Measurements from ENCODE around the gene LAMA2.

Gene LAMA2

DNA sequence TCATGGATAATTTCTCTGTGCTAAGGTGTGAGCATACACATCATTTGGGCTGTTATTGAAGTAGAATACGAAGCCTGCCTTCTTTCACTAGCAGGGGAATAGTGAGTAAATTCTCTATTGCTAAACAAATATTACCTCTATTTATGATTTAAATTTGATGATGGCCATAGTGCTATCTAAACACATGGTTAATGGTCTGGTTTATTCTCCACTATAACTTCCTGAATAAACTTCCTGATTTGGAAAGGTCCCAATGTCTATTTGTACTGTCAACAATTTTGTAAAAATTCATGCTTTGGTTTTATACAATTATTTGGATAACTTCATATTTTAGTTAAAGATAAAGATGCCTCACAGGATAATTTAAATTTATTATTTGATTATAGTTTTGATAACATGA, 426.2 kb downstream of the LAMA2 start:
- DNase-seq (ENCODE audit: low read depth): no peak

DNA sequence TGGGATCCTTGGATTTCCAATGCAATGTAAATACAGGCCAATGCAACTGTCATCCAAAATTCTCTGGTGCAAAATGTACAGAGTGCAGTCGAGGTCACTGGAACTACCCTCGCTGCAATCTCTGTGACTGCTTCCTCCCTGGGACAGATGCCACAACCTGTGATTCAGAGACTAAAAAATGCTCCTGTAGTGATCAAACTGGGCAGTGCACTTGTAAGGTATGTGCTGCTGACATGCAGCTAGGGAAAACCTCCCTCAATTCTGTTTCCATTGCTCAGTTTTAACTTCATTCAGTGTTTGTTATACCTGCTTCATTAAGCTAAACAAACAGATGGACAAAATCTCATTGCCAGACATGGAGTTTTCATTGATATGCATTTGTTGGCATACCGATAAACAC, 429.9 kb downstream of the LAMA2 start:
- no peak for DNase-seq (ENCODE audit: low read depth)

DNA sequence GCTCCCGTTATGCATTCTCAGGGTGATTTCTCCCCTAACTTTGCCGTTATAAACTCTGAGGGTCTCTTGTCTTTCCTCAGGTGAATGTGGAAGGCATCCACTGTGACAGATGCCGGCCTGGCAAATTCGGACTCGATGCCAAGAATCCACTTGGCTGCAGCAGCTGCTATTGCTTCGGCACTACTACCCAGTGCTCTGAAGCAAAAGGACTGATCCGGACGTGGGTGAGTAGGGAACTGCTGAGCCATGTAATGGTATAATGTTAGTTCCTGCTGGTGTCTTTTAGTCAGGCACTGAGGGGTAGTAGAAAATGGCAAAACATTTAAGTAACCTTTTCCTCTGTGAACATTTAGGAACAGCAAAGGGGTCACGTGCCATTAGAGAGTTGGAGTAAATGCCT, 431.6 kb downstream of the LAMA2 start:
- no peak for DNase-seq (ENCODE audit: low read depth)

DNA sequence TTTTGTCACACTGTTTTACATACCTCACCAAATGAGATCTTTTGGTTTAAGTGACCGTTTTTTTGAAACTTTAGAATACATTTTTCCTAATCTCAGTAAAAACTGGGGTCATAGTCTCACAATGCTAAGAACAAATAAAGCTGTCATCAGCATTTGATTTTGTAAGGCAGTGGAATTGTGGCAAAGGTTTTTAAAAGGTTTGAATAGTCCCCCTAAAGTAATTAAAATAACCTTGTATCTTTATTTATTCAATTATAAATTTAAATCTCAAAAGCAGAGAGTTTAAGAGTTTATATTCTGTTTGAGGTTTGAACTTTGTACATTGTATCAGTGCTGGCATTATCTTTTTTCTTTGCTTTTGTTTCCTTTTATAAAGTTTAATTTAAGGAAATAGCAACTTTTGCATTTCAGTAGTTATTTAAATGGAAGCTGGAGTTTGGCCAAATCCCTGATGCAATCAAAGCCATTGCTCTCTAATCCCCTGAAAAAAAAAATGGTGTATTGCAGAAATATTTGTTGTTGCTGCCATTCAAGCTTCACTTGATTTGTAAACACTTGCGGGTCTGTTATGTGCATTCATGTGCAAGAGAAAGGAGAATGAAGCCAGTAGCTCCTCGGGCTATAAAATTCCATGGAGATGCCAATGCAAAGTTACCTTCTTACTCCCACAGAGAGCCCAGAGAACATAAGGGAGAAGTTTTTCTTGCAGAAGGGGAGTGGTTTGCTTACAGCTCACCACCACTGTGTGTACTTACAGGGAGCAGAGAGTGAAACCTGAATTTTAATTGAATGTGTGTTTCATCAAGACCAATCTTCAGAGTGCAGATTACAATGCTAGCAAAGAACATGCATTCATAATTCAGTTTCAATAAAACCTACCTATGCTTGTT, 435.2 kb downstream of the LAMA2 start:
- DNase-seq (ENCODE audit: low read depth): no peak

DNA sequence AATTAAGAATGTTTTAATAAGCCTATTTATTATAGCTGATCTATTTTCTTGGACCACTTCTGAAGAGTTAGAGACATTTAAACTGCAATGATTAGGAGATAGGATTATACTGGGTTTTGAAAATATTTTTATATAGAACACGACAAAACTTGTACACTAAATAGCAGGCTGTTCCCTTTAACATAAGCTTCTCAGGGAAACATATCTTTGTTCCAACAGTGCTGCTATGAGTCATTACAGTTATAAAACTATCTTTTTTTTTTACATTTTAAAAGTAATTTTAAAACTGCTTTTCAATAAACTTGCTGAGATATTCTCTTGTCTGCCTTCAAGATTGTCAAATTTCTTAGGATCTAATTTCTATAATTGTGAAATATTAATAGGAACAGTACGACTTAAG, 438.0 kb downstream of the LAMA2 start:
- no peak for DNase-seq (ENCODE audit: low read depth)

DNA sequence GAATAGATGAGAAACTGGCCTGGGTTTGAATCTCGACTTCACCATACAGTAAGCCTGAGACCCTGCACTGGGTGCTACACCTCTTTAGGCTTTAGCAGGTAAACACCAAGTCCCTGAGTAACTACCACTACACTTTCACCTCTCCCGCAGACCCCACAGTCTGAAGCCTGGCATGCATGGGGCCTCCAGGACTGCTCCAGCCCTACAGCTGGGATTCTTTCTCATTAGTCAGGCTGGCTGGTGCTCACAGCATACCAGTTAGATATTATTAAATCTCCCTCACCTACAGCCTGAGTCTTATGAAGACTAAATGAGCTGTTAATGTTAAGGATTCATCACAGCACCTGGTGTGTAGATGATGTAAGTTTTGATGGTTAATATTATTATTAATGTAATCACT, 438.4 kb downstream of the LAMA2 start:
- no peak for DNase-seq (ENCODE audit: low read depth)

DNA sequence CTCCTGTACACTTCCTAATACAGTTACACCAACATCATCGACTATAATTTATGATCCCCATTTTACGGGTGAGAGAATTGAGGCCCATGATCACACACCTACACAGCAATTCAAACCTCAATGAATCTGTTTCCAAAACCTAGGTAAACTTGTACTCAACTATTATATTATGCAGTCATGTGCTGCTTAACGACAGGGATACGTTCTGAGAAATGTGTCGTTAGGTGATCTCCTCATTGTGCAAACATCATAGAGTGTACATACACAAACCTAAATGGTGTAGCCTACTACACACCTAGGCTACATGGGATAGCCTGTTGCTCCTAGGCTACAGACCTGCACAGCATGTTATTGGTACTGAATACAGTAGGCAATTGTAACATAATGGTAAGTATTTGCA, 441.4 kb downstream of the LAMA2 start:
- no peak for DNase-seq (ENCODE audit: low read depth)

DNA sequence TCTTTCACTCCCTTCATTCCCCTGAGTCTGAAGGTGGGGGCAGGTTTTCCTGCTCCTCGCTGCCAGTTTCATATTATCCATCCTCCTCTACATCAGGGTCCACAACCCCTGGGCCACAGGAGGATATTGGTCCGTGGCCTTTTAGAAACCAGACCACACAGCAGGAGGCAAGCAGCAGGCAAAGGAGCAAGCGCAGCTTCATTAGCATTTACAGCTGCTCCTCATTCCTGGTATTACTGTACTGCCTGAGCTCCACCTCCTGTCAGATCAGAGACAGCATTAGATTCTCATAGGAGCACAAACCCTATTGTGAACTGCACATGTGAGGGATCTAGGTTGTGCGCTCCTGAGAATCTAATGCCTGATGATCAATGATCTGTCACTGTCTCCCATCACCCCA, 446.7 kb downstream of the LAMA2 start:
- DNase-seq (ENCODE audit: low read depth): no peak

DNA sequence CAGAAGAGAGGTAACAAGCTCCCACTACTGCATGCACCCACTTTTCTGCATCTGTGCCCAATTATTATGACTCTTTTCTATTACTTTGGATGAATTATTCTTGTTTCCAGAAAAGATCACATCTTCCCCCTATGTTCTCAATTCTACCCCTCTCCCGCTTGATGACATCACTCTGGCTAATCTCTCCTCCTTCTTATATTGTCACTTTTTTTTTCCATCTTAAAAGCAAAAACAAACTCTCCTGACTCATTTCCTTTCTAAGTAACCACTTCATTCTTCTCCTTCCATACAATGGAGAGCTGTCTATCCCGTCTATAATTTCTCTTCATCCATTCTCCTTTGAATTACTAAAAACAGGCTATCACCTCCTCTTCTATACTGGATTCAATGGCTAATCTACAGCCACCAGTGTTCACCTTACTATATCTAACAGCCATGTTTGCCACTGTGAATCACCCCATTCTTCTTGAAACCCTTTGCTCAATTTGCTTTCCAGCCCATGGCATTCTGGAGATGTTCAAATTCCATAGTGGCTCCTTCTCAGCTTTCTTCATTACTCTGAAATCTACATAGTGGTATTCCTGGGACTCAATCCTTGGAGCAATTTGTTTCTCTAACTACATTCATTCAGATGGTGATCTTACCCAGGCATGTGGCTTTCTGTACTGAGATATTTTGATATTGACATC, 448.7 kb downstream of the LAMA2 start:
- DNase-seq (ENCODE audit: low read depth): no peak

DNA sequence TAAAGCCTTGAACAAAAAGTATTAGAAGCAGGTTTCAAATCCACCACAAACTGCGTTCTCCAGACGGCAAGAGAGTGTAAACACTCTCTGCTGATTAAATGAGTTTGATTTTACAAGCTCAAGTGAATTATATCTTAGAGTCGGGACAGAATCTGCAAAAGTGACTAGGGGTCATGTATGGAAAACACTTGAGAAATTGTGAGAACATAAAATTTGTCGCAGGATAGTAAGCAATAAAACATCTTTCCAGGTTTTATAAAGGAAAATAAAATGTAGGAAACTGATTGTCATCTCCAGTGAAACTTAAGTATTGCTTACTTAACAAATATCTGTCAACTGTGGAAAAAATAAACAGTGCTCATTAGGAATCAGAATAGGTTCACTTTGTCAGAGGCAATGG, 452.9 kb downstream of the LAMA2 start:
- DNase-seq (ENCODE audit: low read depth): no peak

DNA sequence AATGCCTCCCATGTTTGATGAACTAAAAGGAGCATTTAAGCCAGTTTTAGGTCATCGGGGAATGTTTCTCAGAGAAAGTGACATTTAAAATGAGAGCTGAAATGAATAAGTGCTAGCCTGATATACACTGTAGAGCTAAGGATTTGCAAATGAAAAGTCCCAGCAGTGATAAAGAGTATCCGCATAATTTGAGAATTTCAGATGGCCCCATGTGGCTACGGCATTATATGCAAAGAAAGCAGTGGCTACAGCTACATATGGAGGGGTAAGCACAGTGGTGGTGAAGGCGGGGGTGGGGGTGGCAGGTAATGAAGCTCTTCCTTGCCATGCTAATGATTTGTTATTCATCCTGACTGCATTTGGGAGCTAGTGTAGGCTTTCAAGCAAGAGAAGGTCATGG, 455.7 kb downstream of the LAMA2 start:
- no peak for DNase-seq (ENCODE audit: low read depth)

DNA sequence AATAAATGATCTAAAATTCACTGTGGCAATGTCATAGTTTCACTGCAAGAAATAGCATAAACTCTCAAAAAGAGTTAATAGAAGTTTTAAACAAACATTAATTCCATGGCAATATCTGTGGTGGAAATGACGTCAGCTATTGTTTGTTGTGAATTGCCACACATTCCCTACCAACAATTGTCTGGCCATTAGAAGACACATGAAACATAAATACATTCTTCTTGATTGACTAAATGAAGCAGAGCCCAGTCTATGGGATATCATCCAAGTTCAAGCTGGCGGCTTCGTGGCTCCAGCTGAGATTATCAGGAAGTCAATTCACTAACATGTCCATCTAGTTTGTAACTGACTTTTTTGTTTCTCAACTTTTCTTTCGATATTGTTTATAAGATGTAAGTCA, 458.0 kb downstream of the LAMA2 start:
- DNase-seq (ENCODE audit: low read depth): no peak

DNA sequence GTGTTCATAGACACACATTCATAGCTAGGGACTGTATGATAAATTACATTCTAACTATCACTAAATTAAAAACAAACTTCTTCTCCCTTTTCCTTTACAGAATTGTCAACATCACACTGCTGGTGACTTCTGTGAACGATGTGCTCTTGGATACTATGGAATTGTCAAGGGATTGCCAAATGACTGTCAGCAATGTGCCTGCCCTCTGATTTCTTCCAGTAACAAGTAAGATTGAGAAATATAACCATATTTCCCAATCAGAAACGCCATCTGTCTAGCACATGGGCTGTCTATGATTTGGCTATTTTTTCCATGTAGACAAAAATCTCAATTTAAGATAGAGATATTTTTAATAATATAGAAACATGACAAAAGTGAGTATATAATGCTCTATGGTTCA, 459.3 kb downstream of the LAMA2 start:
- no peak for DNase-seq (ENCODE audit: low read depth)

DNA sequence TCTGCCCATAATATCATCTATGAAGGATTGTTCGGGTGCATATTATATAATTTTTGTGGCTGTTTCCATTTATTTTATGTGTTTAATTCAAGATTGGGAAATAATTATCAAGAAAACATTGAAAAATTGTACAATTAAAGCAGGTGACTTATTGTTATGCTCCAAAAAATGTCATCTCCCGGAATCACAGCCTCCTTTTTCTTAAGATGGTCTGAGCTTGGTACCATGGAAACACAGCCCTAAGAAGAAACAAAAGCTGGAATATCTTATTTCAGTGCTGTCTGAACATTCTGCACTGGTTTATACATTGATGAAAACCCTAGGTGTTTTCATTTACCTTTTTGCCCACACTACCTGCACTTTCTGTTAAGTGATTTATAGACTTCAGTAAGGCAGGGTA, 459.9 kb downstream of the LAMA2 start:
- DNase-seq (ENCODE audit: low read depth): no peak

DNA sequence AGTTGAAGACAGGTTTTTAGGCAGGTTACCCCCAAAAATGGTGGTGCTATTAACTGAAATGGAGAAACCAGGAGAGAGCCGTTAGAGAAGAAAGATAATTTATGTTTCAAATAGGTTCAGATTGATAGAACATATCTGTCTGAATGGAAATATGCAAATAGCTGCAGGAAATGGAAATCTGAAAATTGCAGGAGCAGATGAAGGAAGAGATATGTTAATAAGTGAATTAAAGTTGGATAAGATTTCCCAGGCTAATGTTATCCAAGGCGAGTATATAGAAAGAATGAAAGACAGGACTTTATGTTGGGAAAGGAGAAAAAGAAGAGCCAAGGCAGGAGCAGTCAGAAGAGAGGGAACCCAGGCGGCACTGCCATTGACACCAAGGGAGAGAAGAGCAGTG, 461.4 kb downstream of the LAMA2 start:
- no peak for DNase-seq (ENCODE audit: low read depth)

DNA sequence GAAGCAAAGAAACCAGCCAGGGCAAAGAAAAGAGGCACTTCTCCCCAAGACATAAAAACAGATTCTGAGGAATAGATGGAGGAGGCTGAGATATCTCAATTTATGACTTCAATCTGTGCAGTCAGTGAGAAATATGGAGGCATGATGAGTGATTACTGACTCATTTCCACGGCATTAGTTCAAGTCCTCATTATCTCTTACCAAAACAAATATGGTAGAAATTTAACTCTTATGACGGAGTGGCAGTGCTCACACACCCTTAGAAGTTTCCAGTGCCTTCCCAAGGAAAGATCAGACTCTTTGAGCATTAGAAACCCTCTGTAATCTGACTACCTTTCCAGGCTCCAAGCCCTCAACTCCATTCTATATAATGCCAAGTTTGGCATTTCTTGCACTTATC, 463.0 kb downstream of the LAMA2 start:
- no peak for DNase-seq (ENCODE audit: low read depth)

DNA sequence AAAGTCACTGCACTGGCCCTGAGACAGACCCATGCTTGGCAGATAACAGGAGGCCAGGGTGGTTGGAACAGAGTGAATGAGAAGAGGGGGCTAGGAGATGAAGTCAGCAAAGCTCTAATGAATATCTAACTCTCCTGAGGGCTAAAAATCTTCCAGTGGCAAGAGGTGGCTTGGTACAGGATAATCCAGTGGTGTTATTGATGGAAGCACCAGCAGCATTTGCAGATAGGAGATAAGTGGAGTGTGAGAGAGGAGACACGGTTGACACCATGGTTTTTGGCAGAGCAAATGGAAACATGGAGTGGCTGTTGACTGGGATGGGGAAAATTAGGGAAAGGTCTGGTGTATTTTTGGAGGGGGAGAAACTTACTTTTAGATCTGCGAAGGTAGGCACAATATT, 464.0 kb downstream of the LAMA2 start:
- no peak for DNase-seq (ENCODE audit: low read depth)

DNA sequence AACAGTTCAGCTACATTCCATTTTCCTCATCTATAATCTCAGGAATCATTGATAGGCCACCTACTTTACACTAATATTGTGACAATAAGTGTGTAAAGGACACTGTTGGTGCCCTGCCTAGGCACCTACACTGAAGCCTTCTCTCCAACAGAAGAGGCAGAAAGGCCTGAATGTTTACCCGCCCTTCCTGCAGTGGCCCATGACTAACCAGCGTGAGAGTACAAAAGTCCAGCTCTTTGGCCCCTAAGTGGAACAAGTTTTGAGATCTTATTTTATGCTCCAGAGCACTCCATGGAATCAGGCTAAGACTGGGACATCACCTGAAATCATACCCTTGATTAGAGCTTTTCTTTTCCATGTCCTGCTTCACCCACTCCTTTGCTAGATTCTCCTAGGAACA, 467.3 kb downstream of the LAMA2 start:
- DNase-seq (ENCODE audit: low read depth): no peak

DNA sequence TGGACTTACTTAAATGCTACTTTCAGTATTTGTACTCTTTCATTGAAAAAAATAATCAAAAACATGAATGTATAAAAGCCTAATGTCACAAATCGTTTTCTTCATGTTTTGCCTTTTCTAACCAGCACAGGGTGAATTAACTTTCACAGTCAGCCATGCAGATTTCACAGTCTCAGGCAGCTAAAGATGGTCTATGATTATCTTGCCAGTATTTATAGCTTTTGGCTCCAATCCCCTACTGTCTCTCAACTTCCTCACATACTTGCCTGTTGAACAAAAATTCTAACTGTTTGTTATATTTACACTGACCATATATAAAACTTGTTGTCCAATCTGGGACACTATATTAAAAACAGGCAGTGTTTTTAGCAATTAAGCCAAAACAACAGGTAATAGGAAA, 468.9 kb downstream of the LAMA2 start:
- no peak for DNase-seq (ENCODE audit: low read depth)

DNA sequence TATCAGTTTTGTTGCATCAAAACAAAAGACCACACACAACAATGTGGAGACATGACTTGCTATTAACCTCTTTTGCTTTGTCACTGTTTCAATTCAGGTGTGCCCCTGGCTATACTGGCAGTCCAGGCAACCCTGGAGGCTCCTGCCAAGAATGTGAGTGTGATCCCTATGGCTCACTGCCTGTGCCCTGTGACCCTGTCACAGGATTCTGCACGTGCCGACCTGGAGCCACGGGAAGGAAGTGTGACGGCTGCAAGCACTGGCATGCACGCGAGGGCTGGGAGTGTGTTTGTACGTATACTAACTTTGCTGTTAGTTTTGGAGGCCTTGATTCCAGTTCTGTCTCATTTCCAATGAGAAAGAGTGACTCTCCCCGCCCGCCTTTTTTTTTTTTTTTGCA, 470.1 kb downstream of the LAMA2 start:
- no peak for DNase-seq (ENCODE audit: low read depth)

DNA sequence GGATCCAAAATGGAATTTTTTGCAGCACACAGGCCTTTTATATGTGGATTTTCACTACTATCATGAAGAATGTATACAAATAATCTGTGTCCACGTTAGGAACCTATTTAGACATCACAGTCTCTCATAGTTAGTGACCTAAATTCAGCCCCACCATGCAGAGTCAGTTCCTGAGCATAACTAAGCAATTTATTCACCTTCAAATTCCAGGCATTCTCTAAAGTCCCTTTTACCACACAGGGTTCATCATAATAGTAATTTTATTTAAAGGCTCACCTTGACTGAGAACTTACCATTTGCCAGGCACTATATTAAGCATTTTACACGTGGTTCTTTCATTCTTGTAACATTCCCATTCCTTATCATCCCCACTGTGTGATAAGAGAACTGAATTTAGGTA, 473.2 kb downstream of the LAMA2 start:
- DNase-seq (ENCODE audit: low read depth): no peak

DNA sequence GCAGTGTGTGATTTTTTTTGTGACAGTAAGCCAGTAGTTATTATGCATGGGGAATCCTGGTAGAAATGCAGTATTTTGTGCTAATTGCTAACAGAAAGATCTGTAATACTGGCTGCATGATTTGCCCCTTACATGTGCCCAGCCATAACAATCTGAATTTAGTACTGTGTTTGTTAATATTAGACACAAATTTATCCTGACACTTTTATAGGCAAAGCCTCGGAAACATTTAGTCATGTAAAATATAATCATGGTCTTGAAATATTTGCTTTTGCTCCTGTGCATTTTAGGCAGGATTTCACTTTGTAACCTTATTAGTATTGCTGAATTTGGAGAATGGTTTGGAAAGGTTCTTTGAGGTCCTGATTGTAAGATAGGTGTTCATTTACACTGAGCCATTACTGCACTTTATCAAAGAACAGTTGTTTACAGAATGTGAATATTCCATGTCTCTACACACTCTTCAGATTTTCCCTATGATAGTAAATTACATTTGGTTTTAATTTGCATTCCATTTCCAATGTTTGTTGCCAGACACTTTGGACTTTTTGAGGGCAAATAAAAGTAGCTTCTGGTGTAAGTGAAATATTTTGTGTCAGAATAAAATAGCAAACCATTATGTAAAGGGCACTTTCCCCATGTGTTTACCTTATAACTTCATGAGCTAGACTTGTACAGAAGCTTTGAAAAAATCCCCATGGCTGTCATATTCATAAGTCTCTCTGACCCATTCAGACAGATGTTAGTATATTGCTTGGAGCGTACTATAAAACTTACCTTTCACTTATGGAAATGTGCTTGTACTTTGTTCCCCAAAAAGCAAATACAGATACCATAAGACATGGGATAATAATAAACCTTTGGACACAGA, 477.1 kb downstream of the LAMA2 start:
- DNase-seq (ENCODE audit: low read depth): no peak

DNA sequence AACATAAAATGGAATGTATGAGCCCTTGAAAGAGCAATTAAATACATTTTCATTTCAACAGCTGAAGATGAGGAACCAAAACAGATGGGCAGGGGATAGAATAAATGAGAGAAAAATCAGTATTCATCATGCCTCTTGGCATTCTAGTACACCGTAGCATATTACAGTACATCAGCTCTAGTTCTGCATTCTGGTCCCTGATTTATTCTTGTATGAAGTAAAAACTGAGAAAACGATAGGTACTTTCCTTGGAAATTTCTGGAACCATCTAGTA, 477.7 kb downstream of the LAMA2 start:
- no peak for DNase-seq (ENCODE audit: low read depth)
